Endothelial cell (in vitro differentiated cells): Measurements from ENCODE around the gene TRHDE. TPM values are rescaled to one million over a fixed set of nuclear protein-coding genes. Genes with fewer than 3 reads are reported as not detected.

Experiments
- DNase-seq: peaks from one replicate; pipeline ENCODE4 v3.0.0; 2021; ENCODE audit warnings: low spot score
- H3K27ac Mint-ChIP-seq: one replicate; pipeline ENCODE4 v1.8.0; 2021; ENCODE audit warnings: mixed read lengths, inconsistent platforms; ENCODE audit not compliant: unreplicated experiment
- H3K27me3 Mint-ChIP-seq: one replicate; pipeline ENCODE4 v1.8.0; 2021; ENCODE audit warnings: mild to moderate bottlenecking, moderate library complexity, mixed read lengths, inconsistent platforms; ENCODE audit not compliant: unreplicated experiment
- H3K36me3 Mint-ChIP-seq: one replicate; pipeline ENCODE4 v1.8.0; 2021; ENCODE audit warnings: mild to moderate bottlenecking, low read depth, mixed read lengths, inconsistent platforms; ENCODE audit not compliant: unreplicated experiment
- H3K4me1 Mint-ChIP-seq: one replicate; pipeline ENCODE4 v1.8.0; 2021; ENCODE audit warnings: mild to moderate bottlenecking, mixed read lengths, inconsistent platforms; ENCODE audit not compliant: unreplicated experiment
- H3K4me3 Mint-ChIP-seq: one replicate; pipeline ENCODE4 v1.8.0; 2021; ENCODE audit warnings: mild to moderate bottlenecking, mixed read lengths, inconsistent platforms; ENCODE audit not compliant: unreplicated experiment
- H3K9me3 Mint-ChIP-seq: one replicate; pipeline ENCODE4 v1.8.0; 2021; ENCODE audit warnings: mixed read lengths, inconsistent platforms; ENCODE audit not compliant: unreplicated experiment
- CTCF ChIP-seq: fragments of 200-600 bp; sonication (generic); IDR thresholded peaks from one replicate; pipeline ENCODE4 v1.5.0; 2021; ENCODE audit warnings: antibody characterized with exemption; ENCODE audit not compliant: unreplicated experiment
- total RNA-seq: library from RNA; stranded (reverse); fragmentation: NEBNext Ultra II Directional; extraction: Animal tissue kit (Norgen Biotek cat#: 25700); gene quantifications from one replicate; pipeline ENCODE4 v1.2.1, GENCODE V29; 2021; ENCODE audit not compliant: unreplicated experiment

TRHDE gene
- total RNA-seq, 1 donor from 2014 or later, result 0.54 TPM

DNA sequence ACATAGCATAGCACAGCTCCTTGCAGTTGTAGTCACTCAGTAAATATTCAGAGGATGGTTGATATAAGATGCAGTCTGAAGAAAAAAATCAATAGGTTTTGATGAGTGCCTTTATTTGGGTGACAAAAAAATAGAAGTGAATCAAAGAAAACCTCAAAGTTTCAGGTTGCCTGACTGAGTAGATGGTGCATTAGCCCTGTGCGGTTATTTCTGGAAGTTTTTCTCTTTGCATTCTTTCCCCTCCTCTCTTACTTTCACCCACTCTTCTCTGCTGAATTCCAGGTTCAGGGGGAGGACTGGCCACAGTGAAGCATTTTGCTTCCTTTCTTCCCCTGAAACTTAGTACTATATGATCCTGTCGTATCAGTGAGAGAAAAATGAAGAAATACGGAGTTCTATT lies 28.6 kb downstream of the TRHDE start:
- TF ChIP-seq CTCF, result no peak
- H3K4me1 Mint-ChIP-seq, result no peaks in the 10 kb centered on the region
- DNase-seq, result no peak
- H3K9me3 Mint-ChIP-seq, result no peaks in the 10 kb centered on the region
- no peaks in the 10 kb centered on the region for H3K27me3 Mint-ChIP-seq
- H3K27ac Mint-ChIP-seq, result no peak overlapping the region
- H3K4me3 Mint-ChIP-seq, result no peak overlapping the region
- no peaks in the 10 kb centered on the region for H3K36me3 Mint-ChIP-seq

GRCh38 chr12:72304751-72305150 lies 32.6 kb downstream of the TRHDE start:
- Mint-ChIP-seq H3K27ac (no peak overlapping the region), H3K27me3 (no peaks in the 10 kb centered on the region), H3K4me3 (no peak overlapping the region), H3K9me3 (no peaks in the 10 kb centered on the region), H3K36me3 (no peaks in the 10 kb centered on the region), H3K4me1 (no peaks in the 10 kb centered on the region)
- TF ChIP-seq CTCF, result no peak
- no peak for DNase-seq

DNA sequence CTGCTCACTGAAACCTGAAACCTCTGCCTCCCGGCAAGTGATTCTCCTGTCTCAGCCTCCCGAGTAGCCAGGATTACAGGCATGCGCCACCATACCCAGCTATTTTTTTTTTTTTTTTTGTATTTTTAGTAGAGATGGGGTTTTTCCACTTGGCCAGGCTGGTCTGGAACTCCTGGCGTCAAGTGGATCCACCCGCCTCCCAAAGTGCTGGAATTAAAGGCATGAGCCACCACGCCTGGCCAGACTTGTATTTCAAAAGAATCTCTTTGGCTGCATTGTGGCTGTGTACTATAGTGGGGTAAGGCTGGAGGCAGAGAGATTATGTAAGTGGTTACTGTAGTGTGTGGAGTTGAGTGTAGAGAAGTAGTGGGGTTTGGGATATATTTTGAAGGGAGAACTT lies 35.1 kb downstream of the TRHDE start:
- no peak for DNase-seq
- no peak overlapping the region for H3K4me3 Mint-ChIP-seq
- no peaks in the 10 kb centered on the region for H3K9me3 Mint-ChIP-seq
- no peak for TF ChIP-seq CTCF
- no peak overlapping the region for H3K27ac Mint-ChIP-seq
- H3K27me3 Mint-ChIP-seq, result no peaks in the 10 kb centered on the region
- H3K36me3 Mint-ChIP-seq, result no peaks in the 10 kb centered on the region
- H3K4me1 Mint-ChIP-seq, result no peaks in the 10 kb centered on the region

- H3K9me3 Mint-ChIP-seq, result no peaks in the 10 kb centered on the region
- H3K4me3 Mint-ChIP-seq, result no peak overlapping the region
- H3K4me1 Mint-ChIP-seq, result no peaks in the 10 kb centered on the region
- H3K36me3 Mint-ChIP-seq, result no peaks in the 10 kb centered on the region
- DNase-seq, result no peak
- no peak for TF ChIP-seq CTCF
- no peaks in the 10 kb centered on the region for H3K27me3 Mint-ChIP-seq
- no peak overlapping the region for H3K27ac Mint-ChIP-seq
Measured at GRCh38 chr12:72311946-72312345, 39.8 kb downstream of the TRHDE start.

- TF ChIP-seq CTCF, result no peak
- no peaks in the 10 kb centered on the region for H3K9me3 Mint-ChIP-seq
- no peak for DNase-seq
- no peaks in the 10 kb centered on the region for H3K27me3 Mint-ChIP-seq
- no peak overlapping the region for H3K27ac Mint-ChIP-seq
- no peak overlapping the region for H3K4me3 Mint-ChIP-seq
- no peaks in the 10 kb centered on the region for H3K36me3 Mint-ChIP-seq
- H3K4me1 Mint-ChIP-seq, result no peaks in the 10 kb centered on the region
Measured at GRCh38 chr12:72313806-72314205, 41.6 kb downstream of the TRHDE start.
